Measurements from ENCODE around the gene IL17RA.

DNA sequence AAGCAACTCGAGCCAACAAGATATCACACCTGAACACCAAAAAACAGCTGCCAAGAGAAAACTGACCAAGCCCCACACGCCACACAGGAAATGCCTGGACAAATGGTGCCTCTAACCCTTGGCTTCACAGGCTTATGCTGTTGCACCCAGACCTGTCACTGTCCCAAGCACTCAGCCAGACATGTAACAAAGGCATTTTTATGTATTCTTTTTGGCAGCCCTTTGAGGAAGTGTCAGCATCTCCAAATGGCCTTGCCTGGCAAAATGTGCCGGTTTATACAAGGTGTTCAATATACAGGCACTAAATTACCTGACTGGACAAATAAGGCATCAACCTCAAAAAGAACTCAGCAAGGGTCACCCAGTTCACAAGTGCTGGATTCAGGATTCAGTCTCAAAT, 68.2 kb downstream of the IL17RA start:
- TF ChIP-seq POLR2A (IDR thresholded peaks at IDR 0.05): no peak
- TF ChIP-seq, protein P1, sequence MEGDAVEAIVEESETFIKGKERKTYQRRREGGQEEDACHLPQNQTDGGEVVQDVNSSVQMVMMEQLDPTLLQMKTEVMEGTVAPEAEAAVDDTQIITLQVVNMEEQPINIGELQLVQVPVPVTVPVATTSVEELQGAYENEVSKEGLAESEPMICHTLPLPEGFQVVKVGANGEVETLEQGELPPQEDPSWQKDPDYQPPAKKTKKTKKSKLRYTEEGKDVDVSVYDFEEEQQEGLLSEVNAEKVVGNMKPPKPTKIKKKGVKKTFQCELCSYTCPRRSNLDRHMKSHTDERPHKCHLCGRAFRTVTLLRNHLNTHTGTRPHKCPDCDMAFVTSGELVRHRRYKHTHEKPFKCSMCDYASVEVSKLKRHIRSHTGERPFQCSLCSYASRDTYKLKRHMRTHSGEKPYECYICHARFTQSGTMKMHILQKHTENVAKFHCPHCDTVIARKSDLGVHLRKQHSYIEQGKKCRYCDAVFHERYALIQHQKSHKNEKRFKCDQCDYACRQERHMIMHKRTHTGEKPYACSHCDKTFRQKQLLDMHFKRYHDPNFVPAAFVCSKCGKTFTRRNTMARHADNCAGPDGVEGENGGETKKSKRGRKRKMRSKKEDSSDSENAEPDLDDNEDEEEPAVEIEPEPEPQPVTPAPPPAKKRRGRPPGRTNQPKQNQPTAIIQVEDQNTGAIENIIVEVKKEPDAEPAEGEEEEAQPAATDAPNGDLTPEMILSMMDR (IDR thresholded peaks at IDR 0.05): no peak

Data from tibial nerve (tissue), 3 donors.